Endothelial cell of umbilical vein (primary cell): ENCODE data around the gene MFNG. TPM values are rescaled to one million over a fixed set of nuclear protein-coding genes. Genes with fewer than 3 reads are reported as not detected.

ENCODE experiments used
- BruUV-seq: library from RNA; stranded (reverse); fragments of 400-500 nt; replicated peaks from 2 replicates; lab custom pipeline; 2021; lab: Mats Ljungman, UMichigan
- CTCF ChIA-PET: fragments of 300-600, 350-600 bp; sonication (Branson Sonifier 250); formaldehyde crosslinking; loops from one replicate; lab custom pipeline; 2021; ENCODE audit warnings: antibody characterized with exemption, inconsistent platforms; lab: Charles Lee
- POLR2A ChIA-PET: fragments of 300-600, 350-600 bp; sonication (Branson Sonifier 250); formaldehyde crosslinking; loops from one replicate; lab custom pipeline; 2021; ENCODE audit warnings: antibody characterized with exemption, inconsistent platforms; lab: Charles Lee
- DNase-seq: peaks from one replicate; pipeline ENCODE4 v3.0.0-alpha.2; 2011; ENCODE audit warnings: low read depth, low spot score
- FAIRE-seq: peaks from 2 replicates; lab custom pipeline; 2011; peaks lifted over from hg19 to GRCh38; lab: Jason Lieb, UNC
- H2AFZ ChIP-seq: 2 replicates; pipeline ENCODE4 v1.6.0; 2012; ENCODE audit warnings: low read depth, low read length, control low read depth, inconsistent platforms
- H3K27ac ChIP-seq: 2 replicates; pipeline ENCODE4 v1.5.1; 2011; ENCODE audit warnings: low read depth, mild to moderate bottlenecking, control low read depth, low read length, moderate library complexity; ENCODE audit not compliant: insufficient read depth
- H3K27me3 ChIP-seq, 2 experiments: 2 replicates each; pipeline versions ENCODE4 v1.6.0 to v1.6.1; 2011; ENCODE audit warnings: low read length in 2 of 2, mixed read lengths in 1 of 2; ENCODE audit not compliant: control insufficient read depth in 2 of 2, insufficient read depth in 2 of 2
- H3K36me3 ChIP-seq, 2 experiments: 2 replicates in 1 of 2; 3 replicates in 1 of 2; pipeline ENCODE4 v1.5.1; 2011; ENCODE audit warnings: low read length in 2 of 2, mild to moderate bottlenecking in 1 of 2, moderate library complexity in 1 of 2; ENCODE audit not compliant: control insufficient read depth in 2 of 2, insufficient read depth in 2 of 2; ENCODE audit errors: extremely low read depth in 1 of 2
- H3K4me1 ChIP-seq: 3 replicates; pipeline ENCODE4 v1.5.1; 2011; ENCODE audit warnings: mild to moderate bottlenecking, low read length; ENCODE audit not compliant: control insufficient read depth, insufficient read depth; ENCODE audit errors: extremely low read depth
- H3K4me2 ChIP-seq: 2 replicates; pipeline ENCODE4 v1.6.1; 2011; ENCODE audit warnings: low read length, control low read depth, mixed read lengths; ENCODE audit not compliant: insufficient read depth
- H3K4me3 ChIP-seq, 3 experiments: fragments of 200-600 bp in 1 of 3; sonication (generic), shearing (Covaris generic) in 1 of 3; replicated peaks in 1 of 3; 2 replicates each; pipeline ENCODE4 v1.5.1; 2011 to 2016; ENCODE audit warnings: control low read depth in 3 of 3, low read length in 3 of 3, mild to moderate bottlenecking in 2 of 3, inconsistent platforms in 1 of 3, low read depth in 1 of 3, moderate library complexity in 1 of 3; ENCODE audit not compliant: insufficient read depth in 1 of 3
- H3K79me2 ChIP-seq: 2 replicates; pipeline ENCODE4 v1.6.0; 2012; ENCODE audit warnings: low read length, inconsistent platforms; ENCODE audit not compliant: control insufficient read depth, insufficient read depth
- H3K9ac ChIP-seq: replicated peaks from 2 replicates; pipeline ENCODE3; 2011; ENCODE audit warnings: low read length, control low read depth; ENCODE audit not compliant: insufficient read depth; ENCODE audit errors: extremely low read depth
- H3K9me1 ChIP-seq: replicated peaks from 3 replicates; pipeline ENCODE4 v1.6.0; 2011; ENCODE audit warnings: mild to moderate bottlenecking, low read length; ENCODE audit not compliant: control insufficient read depth, insufficient read depth; ENCODE audit errors: extremely low read depth
- H3K9me3 ChIP-seq: replicated peaks from 2 replicates; pipeline ENCODE4 v1.5.1; 2012; ENCODE audit warnings: low read length, inconsistent platforms; ENCODE audit not compliant: control insufficient read depth, insufficient read depth
- H4K20me1 ChIP-seq: replicated peaks from 2 replicates; pipeline ENCODE3; 2011; ENCODE audit warnings: mild to moderate bottlenecking, low read length; ENCODE audit not compliant: control insufficient read depth, insufficient read depth; ENCODE audit errors: extremely low read depth
- EZH2 ChIP-seq: IDR thresholded peaks from 2 replicates; pipeline ENCODE4 v1.6.1; 2012; ENCODE audit warnings: borderline replicate concordance, low read depth, mild to moderate bottlenecking, moderate library complexity, low read length, inconsistent platforms; ENCODE audit not compliant: severe bottlenecking
- FOS ChIP-seq: IDR thresholded peaks from 2 replicates; pipeline ENCODE4 v1.6.1; 2011; ENCODE audit warnings: mild to moderate bottlenecking, low read length, moderate library complexity, borderline replicate concordance; ENCODE audit not compliant: insufficient read depth
- JUN ChIP-seq: IDR thresholded peaks from 2 replicates; pipeline ENCODE4 v1.6.1; 2011; ENCODE audit warnings: borderline replicate concordance, low read depth; ENCODE audit not compliant: insufficient read length, insufficient read depth
- MYC ChIP-seq: IDR thresholded peaks from one replicate; pipeline ENCODE4 v1.6.1; 2011; ENCODE audit warnings: mild to moderate bottlenecking, low read depth, low read length
- POLR2A ChIP-seq: IDR thresholded peaks from 2 replicates; pipeline ENCODE4 v1.6.1; 2012; ENCODE audit warnings: low read depth, mild to moderate bottlenecking, control low read depth, low read length
- POLR2AphosphoS5 ChIP-seq: IDR thresholded peaks from 2 replicates; pipeline ENCODE4 v1.6.1; 2012; ENCODE audit warnings: low read depth, mild to moderate bottlenecking, control low read depth, low read length, moderate library complexity; ENCODE audit not compliant: insufficient read depth
- dilution Hi-C: fragments of 300-500 bp; cut with MboI; formaldehyde crosslinking; loops from one replicate; pipeline ENCODE4 v1.15.0; 2019; ENCODE audit warnings: low sequenced_read_pairs; ENCODE audit not compliant: extremely low pct_ligation_motif_present
- intact Hi-C: fragments of 100-400 bp; cut with micrococcal nuclease; formaldehyde crosslinking; loops from one replicate; pipeline ENCODE4 v1.10.0; 2022
- polyA plus RNA-seq, 4 experiments: library from polyadenylated mRNA; depleted of rRNA in 3 of 4; stranded (reverse) in 3 of 4; unstranded in 1 of 4; fragments of >200 nt; gene quantifications; 2 replicates each; pipeline versions ENCODE4 v1.2.1 to v1.2.3, GENCODE V29; 2011 to 2012; ENCODE audit warnings: missing spikeins in 1 of 4
- total RNA-seq: library from RNA; stranded (reverse); gene quantifications from 2 replicates; pipeline ENCODE4 v1.2.3, GENCODE V29; 2021
- TF ChIP-seq, protein P1 (sequence below), 2 donors: IDR thresholded peaks; 1 replicate in 1 of 2; 2 replicates in 1 of 2; pipeline ENCODE4 v1.5.1; 2011; ENCODE audit warnings: low read length in 2 of 2, mild to moderate bottlenecking in 2 of 2, moderate library complexity in 2 of 2, control low read depth in 1 of 2, inconsistent platforms in 1 of 2, low read depth in 1 of 2; ENCODE audit not compliant: insufficient read depth in 1 of 2; ENCODE audit errors: extremely low read depth in 1 of 2

The MFNG gene
- total and polyA plus RNA-seq, 2 donors (not counting 3 experiments of a cell fraction or from before 2014, with no cell fraction given) = 188 to 257 TPM

DNA sequence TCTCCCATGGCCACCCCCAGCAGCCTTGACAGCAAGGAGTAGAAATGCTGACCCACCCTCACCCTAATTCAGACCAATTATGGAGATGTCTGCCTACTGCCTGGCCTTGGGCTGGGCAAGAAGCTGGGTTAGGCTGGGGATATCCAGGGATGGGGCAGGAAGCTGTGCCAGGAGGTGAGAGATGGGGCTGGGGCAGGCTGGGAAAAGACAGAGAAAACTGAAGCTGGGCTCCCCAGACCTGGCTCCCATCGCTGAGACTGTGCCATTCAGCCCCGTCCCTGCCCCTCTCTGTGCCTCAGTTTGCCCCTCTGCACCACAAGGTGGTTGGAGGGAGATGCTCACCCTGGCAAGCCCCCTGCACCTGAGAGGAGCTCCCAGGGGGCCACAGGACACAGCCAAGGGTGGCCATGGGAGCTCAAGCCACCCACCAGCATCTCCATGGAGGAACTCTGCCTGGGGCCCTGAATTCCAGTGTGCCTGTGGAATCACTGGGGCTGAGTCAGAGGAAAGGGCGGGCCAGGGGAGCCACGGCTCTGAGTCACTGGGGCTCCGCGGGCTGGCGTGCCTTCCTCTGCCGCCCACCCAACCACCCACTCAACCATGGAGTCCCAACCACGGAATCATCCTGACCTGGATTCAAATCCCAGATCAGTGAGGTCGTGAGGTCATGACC, 39.0 kb upstream of the MFNG start:
- dilution Hi-C loops (no loop called here), intact Hi-C loops (no loop called here)
- Histone ChIP-seq H3K36me3 (no peaks in the 10 kb centered on the region), H2AFZ (peak overlapping the region; percentile 52), H3K4me2 (peak overlapping the region; percentile 12), H3K79me2 (no peaks in the 10 kb centered on the region), H3K9me3 (no peaks in the 10 kb centered on the region), H4K20me1 (no peaks in the 10 kb centered on the region), H3K27me3 (no peaks in the 10 kb centered on the region), H3K4me1 (peaks cover 13% of the 10 kb centered on the region), H3K27ac (peak overlapping the region; percentile 49), H3K4me3 (peak overlapping the region in 1 of 3 experiments; percentile 0), H3K9ac (no peak overlapping the region), H3K9me1 (no peaks in the 10 kb centered on the region)
- ChIA-PET POLR2A (interaction anchor here (0.6 kb wide), 1 partner anchor 67 kb away, joined by 5 read pairs; no protein-coding TSS in a partner anchor), CTCF (interaction anchor here (0.9 to 1.5 kb wide), 2 partner anchors 27 to 67 kb away, joined by 3 to 5 read pairs; no protein-coding TSS in a partner anchor)
- BruUV-seq = TSS peak; percentile 25
- TF ChIP-seq FOS (peak; percentile 99), POLR2AphosphoS5 (peak; percentile 72), JUN (peak; percentile 48), EZH2 (no peak), POLR2A (peak; percentile 55), MYC (no peak)
- TF ChIP-seq, protein P1, sequence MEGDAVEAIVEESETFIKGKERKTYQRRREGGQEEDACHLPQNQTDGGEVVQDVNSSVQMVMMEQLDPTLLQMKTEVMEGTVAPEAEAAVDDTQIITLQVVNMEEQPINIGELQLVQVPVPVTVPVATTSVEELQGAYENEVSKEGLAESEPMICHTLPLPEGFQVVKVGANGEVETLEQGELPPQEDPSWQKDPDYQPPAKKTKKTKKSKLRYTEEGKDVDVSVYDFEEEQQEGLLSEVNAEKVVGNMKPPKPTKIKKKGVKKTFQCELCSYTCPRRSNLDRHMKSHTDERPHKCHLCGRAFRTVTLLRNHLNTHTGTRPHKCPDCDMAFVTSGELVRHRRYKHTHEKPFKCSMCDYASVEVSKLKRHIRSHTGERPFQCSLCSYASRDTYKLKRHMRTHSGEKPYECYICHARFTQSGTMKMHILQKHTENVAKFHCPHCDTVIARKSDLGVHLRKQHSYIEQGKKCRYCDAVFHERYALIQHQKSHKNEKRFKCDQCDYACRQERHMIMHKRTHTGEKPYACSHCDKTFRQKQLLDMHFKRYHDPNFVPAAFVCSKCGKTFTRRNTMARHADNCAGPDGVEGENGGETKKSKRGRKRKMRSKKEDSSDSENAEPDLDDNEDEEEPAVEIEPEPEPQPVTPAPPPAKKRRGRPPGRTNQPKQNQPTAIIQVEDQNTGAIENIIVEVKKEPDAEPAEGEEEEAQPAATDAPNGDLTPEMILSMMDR (IDR thresholded peaks at IDR 0.05; ENCODE audit: extremely low read depth in 1 of 2, insufficient read depth in 1 of 2, low read depth in 1 of 2, low read length in 2 of 2) = no peak
- DNase-seq = peak; percentile 76
- FAIRE-seq = peak; percentile 84
